NCI-H446 treated with DMSO at 0.1 percent for 48 hours (cell line): ENCODE results near the gene PLCB2.

Experiments
- DNase-seq: peaks from one replicate; lab custom pipeline; 2025; lab: John Stamatoyannopoulos, UW

PLCB2 gene

GRCh38 chr15:40269604-40270003 lies 38.1 kb downstream of the PLCB2 start:
- no peak for DNase-seq

GRCh38 chr15:40267670-40268069 lies 40.1 kb downstream of the PLCB2 start:
- no peak for DNase-seq

- DNase-seq: no peak
Observed at GRCh38 chr15:40266828-40267304, 40.9 kb downstream of the PLCB2 start.

GRCh38 chr15:40265875-40266274 lies 41.9 kb downstream of the PLCB2 start:
- DNase-seq: no peak

- no peak for DNase-seq
Observed at GRCh38 chr15:40265355-40265754, 42.4 kb downstream of the PLCB2 start.

GRCh38 chr15:40264321-40265153 lies 43.2 kb downstream of the PLCB2 start:
- DNase-seq: peak; percentile 28

GRCh38 chr15:40263024-40263754 lies 44.5 kb downstream of the PLCB2 start:
- no peak for DNase-seq

- DNase-seq: no peak
Observed at GRCh38 chr15:40259021-40259420, 48.7 kb downstream of the PLCB2 start.

GRCh38 chr15:40258544-40258943 lies 49.2 kb downstream of the PLCB2 start:
- DNase-seq: no peak

- no peak for DNase-seq
Observed at GRCh38 chr15:40257656-40258450, 49.9 kb downstream of the PLCB2 start.

GRCh38 chr15:40256638-40257235 lies 51.0 kb downstream of the PLCB2 start:
- DNase-seq: no peak

GRCh38 chr15:40255033-40255432 lies 52.7 kb downstream of the PLCB2 start:
- no peak for DNase-seq

- no peak for DNase-seq
Observed at GRCh38 chr15:40254452-40254851, 53.3 kb downstream of the PLCB2 start.

GRCh38 chr15:40253167-40253790 lies 54.5 kb downstream of the PLCB2 start:
- DNase-seq: no peak

- no peak for DNase-seq
Observed at GRCh38 chr15:40252438-40253166, 55.1 kb downstream of the PLCB2 start.

GRCh38 chr15:40252141-40252437 lies 55.6 kb downstream of the PLCB2 start:
- DNase-seq: no peak

GRCh38 chr15:40251486-40252140 lies 56.1 kb downstream of the PLCB2 start:
- DNase-seq: no peak

- DNase-seq: no peak
Observed at GRCh38 chr15:40250771-40251483, 56.8 kb downstream of the PLCB2 start.

- DNase-seq: no peak
Observed at GRCh38 chr15:40250304-40250656, 57.5 kb downstream of the PLCB2 start.
